DOHH2 (cell line): ENCODE results near the gene ARL6IP4.

Experiments
- CTCF ChIP-seq: fragments of 200-600 bp; sonication (generic); IDR thresholded peaks from one replicate; pipeline ENCODE4 v1.5.1; 2014; ENCODE audit warnings: antibody characterized with exemption, mild to moderate bottlenecking, low read depth, low read length; ENCODE audit not compliant: poor library complexity, severe bottlenecking
- EZH2phosphoT487 ChIP-seq: fragments of 200-600 bp; sonication (generic); IDR thresholded peaks from 2 replicates; pipeline ENCODE4 v1.6.1; 2017; ENCODE audit warnings: borderline replicate concordance, mild to moderate bottlenecking, antibody characterized with exemption, low read length, moderate library complexity, mixed read lengths

DNA sequence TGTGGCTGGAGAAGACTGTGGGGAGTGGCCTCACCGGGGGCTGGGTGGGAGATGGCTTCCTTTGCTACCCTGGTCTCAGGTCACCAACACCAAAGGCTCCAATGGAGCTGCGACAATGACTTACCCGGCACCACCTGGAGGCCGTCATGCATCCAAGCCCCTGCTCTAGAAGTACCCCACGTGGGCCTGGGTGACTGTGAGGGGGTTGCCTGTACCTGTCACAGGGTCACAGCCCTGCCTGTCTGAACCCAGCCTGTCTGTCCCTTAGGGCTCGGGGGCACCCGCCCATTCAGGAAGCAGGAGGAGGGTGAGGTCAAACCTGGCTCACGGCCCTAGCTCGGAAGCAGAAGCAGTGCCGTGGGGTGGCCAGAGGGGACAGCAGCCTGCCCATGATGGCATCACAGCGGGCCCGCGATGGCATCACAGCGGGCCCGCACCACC lies 33.1 kb upstream of the ARL6IP4 start:
- no peak for TF ChIP-seq CTCF
- TF ChIP-seq EZH2phosphoT487, result no peak
